ENCODE measurements around the gene STMN1. TPM values are rescaled to one million over a fixed set of nuclear protein-coding genes. Genes with fewer than 3 reads are reported as not detected.

The STMN1 gene
- total RNA-seq, 4 donors from 2014 or later: 11.6 to 39.2 (median 17.0) TPM

DNA sequence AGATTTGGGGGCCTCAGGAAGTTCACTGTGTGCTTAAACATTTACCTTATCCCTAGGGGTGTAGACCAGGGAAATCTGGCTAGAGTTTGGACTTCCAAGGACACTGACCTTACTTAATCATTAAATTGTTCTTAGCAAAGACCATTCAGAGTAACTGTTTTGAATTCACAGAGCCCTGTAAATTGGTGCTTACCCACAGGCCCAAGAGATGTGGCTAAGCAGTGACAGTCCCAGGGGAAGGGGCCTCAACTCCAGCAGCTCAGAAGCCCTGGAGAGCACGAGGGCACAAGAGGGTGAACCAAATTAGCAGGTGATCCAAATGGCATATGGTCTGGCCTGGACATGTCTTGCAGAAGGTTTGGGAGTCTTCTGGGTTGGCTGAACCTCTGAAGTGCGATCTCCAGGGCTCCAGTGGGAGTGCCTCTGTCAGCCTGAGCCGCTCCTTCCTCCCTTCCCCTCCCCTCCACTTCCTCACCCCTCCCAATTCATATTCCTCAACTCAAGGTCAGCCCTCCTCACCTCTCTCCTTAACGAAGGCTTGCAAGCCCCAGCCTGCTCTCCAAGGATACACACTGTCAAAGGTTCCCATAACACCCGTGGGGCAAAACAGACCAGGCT is 35.0 kb downstream of the STMN1 start:
- no peaks in the 10 kb centered on the region for H3K36me3 ChIP-seq
- no peak overlapping the region for H3K4me3 ChIP-seq (replicated peaks in 1 of 3)
- DNase-seq: peak in 1 of 2 donors; percentile 25
- no peaks in the 10 kb centered on the region for H3K27me3 ChIP-seq
- no peaks in the 10 kb centered on the region for H3K9me3 ChIP-seq
- intact Hi-C loops (cut with DNase I): no loop called here
- WGBS, 2 donors: 28 to 41% methylated on average over 4 to 5 of the region's 5 CpGs
- H3K4me1 ChIP-seq: peaks cover 14 to 32% of the 10 kb centered on the region in 2 donors
- no peak for TF ChIP-seq POLR2A (IDR thresholded peaks at IDR 0.05)
- TF ChIP-seq, protein P1, sequence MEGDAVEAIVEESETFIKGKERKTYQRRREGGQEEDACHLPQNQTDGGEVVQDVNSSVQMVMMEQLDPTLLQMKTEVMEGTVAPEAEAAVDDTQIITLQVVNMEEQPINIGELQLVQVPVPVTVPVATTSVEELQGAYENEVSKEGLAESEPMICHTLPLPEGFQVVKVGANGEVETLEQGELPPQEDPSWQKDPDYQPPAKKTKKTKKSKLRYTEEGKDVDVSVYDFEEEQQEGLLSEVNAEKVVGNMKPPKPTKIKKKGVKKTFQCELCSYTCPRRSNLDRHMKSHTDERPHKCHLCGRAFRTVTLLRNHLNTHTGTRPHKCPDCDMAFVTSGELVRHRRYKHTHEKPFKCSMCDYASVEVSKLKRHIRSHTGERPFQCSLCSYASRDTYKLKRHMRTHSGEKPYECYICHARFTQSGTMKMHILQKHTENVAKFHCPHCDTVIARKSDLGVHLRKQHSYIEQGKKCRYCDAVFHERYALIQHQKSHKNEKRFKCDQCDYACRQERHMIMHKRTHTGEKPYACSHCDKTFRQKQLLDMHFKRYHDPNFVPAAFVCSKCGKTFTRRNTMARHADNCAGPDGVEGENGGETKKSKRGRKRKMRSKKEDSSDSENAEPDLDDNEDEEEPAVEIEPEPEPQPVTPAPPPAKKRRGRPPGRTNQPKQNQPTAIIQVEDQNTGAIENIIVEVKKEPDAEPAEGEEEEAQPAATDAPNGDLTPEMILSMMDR (IDR thresholded peaks at IDR 0.05): no peak
- H3K27ac ChIP-seq: peak overlapping the region in 1 of 3 donors; percentile 32

DNA sequence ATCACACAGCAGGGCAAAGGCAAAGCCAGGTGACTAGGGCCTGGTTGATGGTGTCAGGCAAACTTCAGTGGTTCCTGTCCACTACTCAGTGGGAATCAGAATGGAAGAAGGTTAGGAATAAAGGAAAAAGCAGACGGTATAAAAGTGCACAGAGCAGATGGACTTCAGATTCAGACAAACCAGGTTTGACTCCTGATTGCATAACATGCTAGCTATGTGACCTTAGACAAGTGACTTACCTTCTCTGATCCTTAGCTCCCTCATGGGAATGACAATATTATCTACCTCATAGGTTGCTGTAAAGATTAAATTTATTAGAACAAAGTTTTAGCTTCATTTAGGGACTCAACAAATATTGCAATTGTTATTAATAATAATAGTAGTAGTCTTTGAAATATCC is 35.6 kb downstream of the STMN1 start:
- TF ChIP-seq POLR2A (IDR thresholded peaks at IDR 0.05): no peak
- TF ChIP-seq, protein P1 (IDR thresholded peaks at IDR 0.05): no peak
- Histone ChIP-seq H3K27ac (no peak overlapping the region), H3K4me3 (replicated peaks in 1 of 3) (no peak overlapping the region), H3K27me3 (no peaks in the 10 kb centered on the region), H3K9me3 (no peaks in the 10 kb centered on the region), H3K36me3 (no peaks in the 10 kb centered on the region), H3K4me1 (peaks cover 9 to 29% of the 10 kb centered on the region in 2 donors)
- intact Hi-C loops (cut with DNase I): no loop called here
- 90 to 91% methylated on average over 1 of the region's 1 CpG for WGBS, 2 donors
- no peak for DNase-seq

DNA sequence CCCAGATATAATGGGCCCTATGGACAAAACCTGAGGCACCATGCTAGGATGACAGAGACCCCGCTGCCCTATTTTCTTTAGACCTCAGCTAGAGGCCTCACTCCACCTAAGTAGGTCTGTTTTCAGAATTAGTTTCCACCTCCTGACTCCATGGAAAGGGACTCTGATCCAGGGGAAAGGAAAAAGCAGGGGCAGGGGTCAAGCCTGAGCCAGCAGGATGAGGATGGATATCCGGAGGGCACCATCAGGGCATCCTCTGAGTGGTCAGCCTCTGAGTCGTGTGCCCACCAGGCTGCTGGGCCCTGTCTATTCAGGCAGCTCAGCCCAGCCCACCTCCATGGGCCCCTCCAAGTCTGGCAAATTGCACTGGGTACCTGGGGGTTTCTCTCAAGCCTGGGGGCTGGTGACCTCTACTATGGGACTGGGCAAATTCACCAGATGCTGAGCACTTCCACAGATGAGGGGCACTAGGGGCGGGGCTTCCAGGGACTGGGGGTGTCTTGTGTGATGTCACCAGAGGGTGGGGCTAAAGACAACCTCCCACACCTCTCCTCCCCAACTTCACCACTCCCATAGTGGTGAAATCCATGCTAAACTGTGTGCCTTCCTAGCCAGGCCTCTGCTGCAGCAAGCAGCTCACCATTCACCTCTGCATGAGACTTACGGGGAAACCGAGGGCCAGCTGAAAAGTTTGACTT is 36.2 kb downstream of the STMN1 start:
- no peak for DNase-seq
- H3K4me3 ChIP-seq (replicated peaks in 1 of 3): no peak overlapping the region
- TF ChIP-seq, protein P1 (IDR thresholded peaks at IDR 0.05): no peak
- no peak for TF ChIP-seq POLR2A (IDR thresholded peaks at IDR 0.05)
- 71 to 72% methylated on average over 5 to 6 of the region's 6 CpGs for WGBS, 2 donors
- H3K9me3 ChIP-seq: no peaks in the 10 kb centered on the region
- no peak overlapping the region for H3K27ac ChIP-seq
- intact Hi-C loops (cut with DNase I): no loop called here
- no peaks in the 10 kb centered on the region for H3K36me3 ChIP-seq
- no peaks in the 10 kb centered on the region for H3K27me3 ChIP-seq
- H3K4me1 ChIP-seq: peaks cover 9 to 29% of the 10 kb centered on the region in 2 donors

DNA sequence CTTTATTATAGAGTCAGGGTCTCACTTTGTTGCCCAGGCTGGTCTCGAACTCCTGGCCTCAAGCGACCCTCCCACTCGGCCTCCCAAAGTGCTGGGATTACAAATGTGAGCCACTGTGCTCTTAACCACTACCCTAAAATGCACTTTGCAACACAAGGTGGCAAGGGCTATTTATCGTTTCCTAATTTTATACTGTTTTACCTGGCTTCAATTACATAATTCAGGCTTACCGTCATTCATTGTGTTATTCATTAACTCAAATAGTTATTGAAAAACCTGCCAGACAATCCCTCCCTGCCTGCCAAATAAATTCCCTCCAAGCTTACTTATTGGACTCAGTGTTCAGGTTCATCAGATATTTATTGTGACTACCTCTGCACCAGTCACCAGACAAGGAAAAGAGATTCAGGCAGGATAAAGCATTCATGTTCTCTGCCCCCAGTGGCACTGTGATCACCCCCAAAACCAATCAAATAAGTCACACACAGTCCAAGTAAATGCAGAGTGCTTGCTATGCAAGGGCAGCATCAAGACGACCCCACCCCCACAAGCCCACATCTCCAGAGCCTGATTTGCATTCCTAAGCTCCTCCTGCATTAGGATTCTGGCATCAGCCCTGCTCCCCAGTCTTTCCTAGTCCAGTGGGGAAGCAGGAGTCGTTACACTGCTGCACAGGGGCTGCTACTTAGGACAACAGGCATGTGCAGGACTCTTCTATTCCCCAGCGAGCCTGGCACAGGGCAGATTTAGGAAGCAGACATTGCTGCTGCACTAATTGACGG is 38.8 kb downstream of the STMN1 start:
- no peak overlapping the region for H3K27ac ChIP-seq
- H3K9me3 ChIP-seq: no peaks in the 10 kb centered on the region
- TF ChIP-seq, protein P1 (IDR thresholded peaks at IDR 0.05): no peak
- no peak for TF ChIP-seq POLR2A (IDR thresholded peaks at IDR 0.05)
- H3K36me3 ChIP-seq: peaks cover 0 to 4% of the 10 kb centered on the region in 2 donors
- peaks cover 5 to 15% of the 10 kb centered on the region in 2 donors for H3K4me1 ChIP-seq
- H3K27me3 ChIP-seq: no peaks in the 10 kb centered on the region
- intact Hi-C loops (cut with DNase I): no loop called here
- no peak for DNase-seq
- H3K4me3 ChIP-seq (replicated peaks in 1 of 3): no peak overlapping the region
- WGBS, 2 donors: 76 to 79% methylated on average over 9 of the region's 9 CpGs
